Measurements from ENCODE around the gene HGS. TPM values are rescaled to one million over a fixed set of nuclear protein-coding genes. Genes with fewer than 3 reads are reported as not detected.

Gene HGS
- total and polyA plus RNA-seq, 2 of the 13 experiments (the other 11 are each of a cell fraction or from before 2014, with no cell fraction given): 73.3 to 78.1 TPM

DNA sequence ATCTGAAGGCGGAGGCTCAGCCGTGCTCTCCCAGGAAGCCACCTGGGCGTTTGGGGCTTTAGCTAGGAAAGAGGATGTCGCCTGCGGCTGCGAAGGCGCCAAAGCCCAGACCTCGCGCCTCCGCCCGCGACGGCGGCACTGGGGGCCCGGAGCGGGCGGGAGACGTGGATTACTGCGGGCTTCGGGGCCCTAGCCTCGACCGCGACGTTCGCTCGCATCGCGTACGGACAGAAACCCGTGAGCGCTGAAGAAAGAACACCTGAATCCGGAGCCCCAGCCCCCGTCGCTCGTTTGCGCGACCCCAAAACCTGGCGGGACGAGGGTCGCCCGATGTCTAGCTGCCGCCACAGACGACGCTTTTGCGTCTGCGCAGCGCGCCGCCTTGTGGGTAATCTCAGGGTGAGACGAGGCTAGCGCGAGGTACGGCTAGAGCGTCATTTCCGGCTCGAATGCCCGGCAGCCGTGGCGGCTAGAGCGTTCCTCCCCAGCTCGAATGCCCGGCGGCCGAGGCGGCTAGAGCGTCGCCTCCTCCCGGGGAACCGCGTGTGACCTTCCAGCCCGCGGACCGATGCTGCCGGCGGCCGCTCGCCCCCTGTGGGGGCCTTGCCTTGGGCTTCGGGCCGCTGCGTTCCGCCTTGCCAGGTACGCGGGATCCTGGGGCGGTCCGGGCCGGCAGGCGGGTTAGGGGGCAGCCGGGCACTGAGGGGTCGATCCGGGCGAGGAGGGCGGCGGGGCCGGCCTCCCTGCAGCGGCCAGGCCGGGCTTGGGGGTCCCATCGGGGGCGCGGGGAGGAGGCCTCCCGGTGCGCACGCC, 19.3 kb downstream of the HGS start, which contains the start of gene MRPL12 (continued):
- TF ChIP-seq, protein P1, sequence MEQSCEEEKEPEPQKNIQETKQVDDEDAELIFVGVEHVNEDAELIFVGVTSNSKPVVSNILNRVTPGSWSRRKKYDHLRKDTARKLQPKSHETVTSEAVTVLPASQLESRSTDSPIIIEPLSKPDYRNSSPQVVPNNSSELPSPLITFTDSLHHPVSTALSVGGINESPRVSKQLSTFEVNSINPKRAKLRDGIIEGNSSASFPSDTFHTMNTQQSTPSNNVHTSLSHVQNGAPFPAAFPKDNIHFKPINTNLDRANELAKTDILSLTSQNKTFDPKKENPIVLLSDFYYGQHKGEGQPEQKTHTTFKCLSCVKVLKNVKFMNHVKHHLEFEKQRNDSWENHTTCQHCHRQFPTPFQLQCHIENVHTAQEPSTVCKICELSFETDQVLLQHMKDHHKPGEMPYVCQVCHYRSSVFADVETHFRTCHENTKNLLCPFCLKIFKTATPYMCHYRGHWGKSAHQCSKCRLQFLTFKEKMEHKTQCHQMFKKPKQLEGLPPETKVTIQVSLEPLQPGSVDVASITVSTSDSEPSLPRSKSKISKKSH (CRISPR knock-in tag; IDR thresholded peaks at IDR 0.05; ENCODE audit: borderline replicate concordance): peak; percentile 78; the same call in 1 of the 2 replicates
- TF ChIP-seq PAX8 (CRISPR knock-in tag; IDR thresholded peaks at IDR 0.05; ENCODE audit: borderline replicate concordance) (peak; percentile 75; the same call in 1 of the 2 replicates), ZNF3 (CRISPR knock-in tag; IDR thresholded peaks at IDR 0.05) (no peak), ZNF761 (CRISPR knock-in tag; conservative IDR thresholded peaks at IDR 0.05) (no peak; the same call in 1 of the 2 replicates), EEA1 (CRISPR knock-in tag; IDR thresholded peaks at IDR 0.05; ENCODE audit: borderline replicate concordance) (no peak; the same call in 1 of the 2 replicates), THAP7 (CRISPR knock-in tag; IDR thresholded peaks at IDR 0.05) (0 out of 2 replicates have a peak, but pooled peaks have one; percentile 73), ZNF224 (CRISPR knock-in tag; IDR thresholded peaks at IDR 0.05) (no peak), KDM6A (CRISPR knock-in tag; IDR thresholded peaks at IDR 0.05; ENCODE audit: low read depth) (no peak), NFE2L2 (IDR thresholded peaks at IDR 0.05; ENCODE audit: low read length) (no peak), NCOA2 (CRISPR knock-in tag; IDR thresholded peaks at IDR 0.05) (peak; percentile 79; the same call in 1 of the 2 replicates), DNMT1 (CRISPR knock-in tag; IDR thresholded peaks at IDR 0.05) (peak; percentile 83), ZNF782 (CRISPR knock-in tag; IDR thresholded peaks at IDR 0.05; ENCODE audit: borderline replicate concordance) (peak; percentile 81; the same call in 1 of the 2 replicates), SKI (IDR thresholded peaks at IDR 0.05; ENCODE audit: partially characterized antibody) (peak; percentile 78), ZNF7 (CRISPR knock-in tag; IDR thresholded peaks at IDR 0.05) (0 out of 2 replicates have a peak, but pooled peaks have one; percentile 8), ZNF138 (CRISPR knock-in tag; IDR thresholded peaks at IDR 0.05; ENCODE audit: low read depth) (peak; percentile 98; the same call in 1 of the 2 replicates), KDM3A (CRISPR knock-in tag; IDR thresholded peaks at IDR 0.05; ENCODE audit: low read depth) (peak; percentile 95), PAF1 (CRISPR knock-in tag; IDR thresholded peaks at IDR 0.05) (no peak), EED (CRISPR knock-in tag; IDR thresholded peaks at IDR 0.05) (peak; percentile 87), RNF219 (CRISPR knock-in tag; IDR thresholded peaks at IDR 0.05) (no peak), BORCS8-MEF2B (CRISPR knock-in tag; IDR thresholded peaks at IDR 0.05) (peak; percentile 94)
- TF ChIP-seq, protein P2, sequence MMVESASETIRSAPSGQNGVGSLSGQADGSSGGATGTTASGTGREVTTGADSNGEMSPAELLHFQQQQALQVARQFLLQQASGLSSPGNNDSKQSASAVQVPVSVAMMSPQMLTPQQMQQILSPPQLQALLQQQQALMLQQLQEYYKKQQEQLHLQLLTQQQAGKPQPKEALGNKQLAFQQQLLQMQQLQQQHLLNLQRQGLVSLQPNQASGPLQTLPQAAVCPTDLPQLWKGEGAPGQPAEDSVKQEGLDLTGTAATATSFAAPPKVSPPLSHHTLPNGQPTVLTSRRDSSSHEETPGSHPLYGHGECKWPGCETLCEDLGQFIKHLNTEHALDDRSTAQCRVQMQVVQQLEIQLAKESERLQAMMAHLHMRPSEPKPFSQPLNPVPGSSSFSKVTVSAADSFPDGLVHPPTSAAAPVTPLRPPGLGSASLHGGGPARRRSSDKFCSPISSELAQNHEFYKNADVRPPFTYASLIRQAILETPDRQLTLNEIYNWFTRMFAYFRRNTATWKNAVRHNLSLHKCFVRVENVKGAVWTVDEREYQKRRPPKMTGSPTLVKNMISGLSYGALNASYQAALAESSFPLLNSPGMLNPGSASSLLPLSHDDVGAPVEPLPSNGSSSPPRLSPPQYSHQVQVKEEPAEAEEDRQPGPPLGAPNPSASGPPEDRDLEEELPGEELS (CRISPR knock-in tag; IDR thresholded peaks at IDR 0.05): peak; percentile 79
- TF ChIP-seq, protein P3, sequence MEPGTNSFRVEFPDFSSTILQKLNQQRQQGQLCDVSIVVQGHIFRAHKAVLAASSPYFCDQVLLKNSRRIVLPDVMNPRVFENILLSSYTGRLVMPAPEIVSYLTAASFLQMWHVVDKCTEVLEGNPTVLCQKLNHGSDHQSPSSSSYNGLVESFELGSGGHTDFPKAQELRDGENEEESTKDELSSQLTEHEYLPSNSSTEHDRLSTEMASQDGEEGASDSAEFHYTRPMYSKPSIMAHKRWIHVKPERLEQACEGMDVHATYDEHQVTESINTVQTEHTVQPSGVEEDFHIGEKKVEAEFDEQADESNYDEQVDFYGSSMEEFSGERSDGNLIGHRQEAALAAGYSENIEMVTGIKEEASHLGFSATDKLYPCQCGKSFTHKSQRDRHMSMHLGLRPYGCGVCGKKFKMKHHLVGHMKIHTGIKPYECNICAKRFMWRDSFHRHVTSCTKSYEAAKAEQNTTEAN (CRISPR knock-in tag; conservative IDR thresholded peaks at IDR 0.05): peak; percentile 72
